NCI-H1048 (cell line): ENCODE results near the gene DNAJC1.
"Not testable (repeated sequence)": the region's sequence is repeated elsewhere in the genome, so short reads cannot be mapped to it uniquely, and the experiment has no call there.

ENCODE experiments used
- DNase-seq: peaks from one replicate; lab custom pipeline; 2025; lab: John Stamatoyannopoulos, UW

The DNAJC1 gene

DNA sequence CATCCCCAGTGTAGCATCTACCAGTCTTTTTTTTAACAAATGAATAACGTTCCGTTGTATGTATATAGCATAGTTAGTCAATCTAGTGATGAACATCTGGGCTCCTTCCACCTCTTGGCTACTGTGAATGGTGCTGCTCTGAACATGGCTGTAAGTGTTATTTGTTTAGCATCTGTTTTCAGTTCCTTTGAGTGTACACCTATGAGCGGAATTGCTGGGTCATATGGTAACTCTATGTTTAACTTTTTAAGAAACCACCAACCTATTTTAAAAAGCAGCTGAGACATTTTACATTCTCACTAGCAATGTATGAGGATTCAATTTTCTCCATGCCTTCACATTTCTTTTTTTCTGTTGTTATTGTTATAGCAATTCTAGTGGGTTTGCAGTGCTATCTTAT lies 178.2 kb downstream of the DNAJC1 start:
- DNase-seq, result no peak

GRCh38 chr10:21824409-21824808 lies 179.1 kb downstream of the DNAJC1 start:
- no peak for DNase-seq

- DNase-seq, result no peak
These were observed 179.9 kb downstream of the DNAJC1 start for GRCh38 chr10:21823617-21824016.

- DNase-seq, result not testable (repeated sequence)
These were observed 181.3 kb downstream of the DNAJC1 start for GRCh38 chr10:21822273-21822672.

DNA sequence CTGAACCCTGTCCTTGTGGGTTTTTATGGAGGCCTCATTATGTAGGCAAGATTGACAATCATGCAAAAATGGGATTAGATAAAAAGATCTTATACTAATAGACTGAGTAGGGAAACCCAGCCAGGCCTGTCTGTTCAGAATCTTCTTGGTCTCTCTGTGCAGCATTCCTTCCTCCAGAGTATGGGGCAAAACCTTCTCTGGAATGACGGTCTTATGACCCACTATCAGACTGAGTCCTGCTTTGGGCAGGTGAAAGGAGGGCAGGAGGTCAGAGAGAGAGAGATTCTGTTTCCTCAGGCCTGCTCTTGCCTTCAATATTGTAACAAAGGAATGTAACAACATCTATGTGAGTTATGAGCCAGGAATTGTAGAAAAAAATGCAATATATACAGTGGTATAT lies 182.6 kb downstream of the DNAJC1 start:
- no peak for DNase-seq

- DNase-seq, result not testable (repeated sequence)
These were observed 185.1 kb downstream of the DNAJC1 start for GRCh38 chr10:21818416-21818815.

GRCh38 chr10:21814866-21815265 lies 188.7 kb downstream of the DNAJC1 start:
- no peak for DNase-seq

DNA sequence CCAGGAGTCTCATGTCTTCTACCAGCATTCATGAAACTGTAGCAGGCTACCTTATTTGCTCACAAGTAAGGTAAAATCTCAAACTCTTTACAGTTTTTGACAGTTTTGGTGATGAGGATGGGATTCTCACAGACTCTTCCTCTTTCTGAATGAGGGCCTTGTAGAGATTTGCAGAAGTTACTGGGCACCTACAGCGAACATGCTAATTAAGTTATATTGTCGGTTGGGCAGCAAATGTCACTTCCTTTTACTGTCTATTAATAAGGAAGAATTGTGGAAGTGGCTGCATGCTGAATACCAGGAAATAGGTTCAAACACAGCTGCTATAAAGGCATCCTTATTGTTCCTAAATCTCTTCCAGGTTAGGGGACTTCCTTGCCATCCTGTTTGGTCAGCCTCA lies 189.6 kb downstream of the DNAJC1 start:
- DNase-seq, result no peak

- DNase-seq, result no peak
These were observed 192.3 kb downstream of the DNAJC1 start for GRCh38 chr10:21811245-21811585.

GRCh38 chr10:21810582-21811244 lies 192.8 kb downstream of the DNAJC1 start:
- no peak for DNase-seq

GRCh38 chr10:21808550-21808949 lies 195.0 kb downstream of the DNAJC1 start:
- no peak for DNase-seq

DNA sequence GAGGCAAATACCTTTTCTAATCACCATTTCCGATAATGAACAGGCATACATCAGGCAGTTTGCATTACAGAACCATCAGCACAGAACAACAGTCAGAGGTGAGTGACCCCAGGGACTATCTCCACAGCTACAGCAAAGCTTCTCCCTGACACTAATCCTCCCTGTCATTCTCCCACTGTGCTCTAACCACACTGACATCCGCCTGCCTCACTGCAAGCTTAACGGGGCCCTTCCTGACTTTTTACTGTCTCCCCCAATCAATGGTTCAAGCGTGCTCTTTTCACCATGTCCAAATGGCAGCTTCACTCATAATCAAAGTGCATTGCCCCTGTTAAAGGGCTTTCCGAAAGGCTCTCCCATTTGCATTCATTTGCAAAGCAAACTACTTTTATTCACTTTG lies 196.3 kb downstream of the DNAJC1 start:
- DNase-seq, result peak; percentile 5

DNA sequence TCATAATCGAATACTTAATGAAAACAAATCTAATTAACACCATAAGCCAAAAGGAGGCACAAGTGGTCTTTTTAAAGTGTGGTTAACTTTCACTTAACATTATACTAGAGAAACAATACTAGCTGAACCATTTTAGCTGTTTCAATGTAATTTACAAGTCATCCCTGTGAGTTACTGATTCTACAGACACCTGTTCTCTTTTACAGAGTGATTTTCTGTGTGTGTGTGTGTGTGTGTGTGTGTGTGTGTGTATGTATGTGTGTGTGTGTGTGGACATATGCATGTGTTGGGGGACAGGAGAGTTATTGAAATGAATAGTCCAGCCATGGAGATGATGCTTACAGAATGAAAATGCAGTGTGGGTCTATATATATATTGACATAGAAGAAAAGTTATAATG lies 200.2 kb downstream of the DNAJC1 start:
- DNase-seq, result no peak

DNA sequence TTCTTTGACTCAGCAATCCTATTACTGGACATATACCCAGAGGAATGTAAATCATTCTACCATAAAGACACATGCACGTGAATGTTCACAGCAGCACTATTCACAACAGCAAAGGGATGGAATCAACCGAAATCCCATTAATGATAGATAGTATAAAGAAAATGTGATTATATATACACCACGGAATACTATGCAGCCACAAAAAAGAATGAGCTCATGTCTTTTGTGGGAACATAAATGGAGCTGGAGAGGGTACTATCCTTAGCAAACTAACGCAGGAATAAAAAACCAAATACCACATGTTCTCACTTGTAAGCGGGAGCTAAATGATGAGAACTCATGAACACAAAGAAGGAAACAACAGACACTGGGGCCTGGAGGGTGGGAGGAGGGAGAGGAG lies 201.9 kb downstream of the DNAJC1 start:
- no peak for DNase-seq

DNA sequence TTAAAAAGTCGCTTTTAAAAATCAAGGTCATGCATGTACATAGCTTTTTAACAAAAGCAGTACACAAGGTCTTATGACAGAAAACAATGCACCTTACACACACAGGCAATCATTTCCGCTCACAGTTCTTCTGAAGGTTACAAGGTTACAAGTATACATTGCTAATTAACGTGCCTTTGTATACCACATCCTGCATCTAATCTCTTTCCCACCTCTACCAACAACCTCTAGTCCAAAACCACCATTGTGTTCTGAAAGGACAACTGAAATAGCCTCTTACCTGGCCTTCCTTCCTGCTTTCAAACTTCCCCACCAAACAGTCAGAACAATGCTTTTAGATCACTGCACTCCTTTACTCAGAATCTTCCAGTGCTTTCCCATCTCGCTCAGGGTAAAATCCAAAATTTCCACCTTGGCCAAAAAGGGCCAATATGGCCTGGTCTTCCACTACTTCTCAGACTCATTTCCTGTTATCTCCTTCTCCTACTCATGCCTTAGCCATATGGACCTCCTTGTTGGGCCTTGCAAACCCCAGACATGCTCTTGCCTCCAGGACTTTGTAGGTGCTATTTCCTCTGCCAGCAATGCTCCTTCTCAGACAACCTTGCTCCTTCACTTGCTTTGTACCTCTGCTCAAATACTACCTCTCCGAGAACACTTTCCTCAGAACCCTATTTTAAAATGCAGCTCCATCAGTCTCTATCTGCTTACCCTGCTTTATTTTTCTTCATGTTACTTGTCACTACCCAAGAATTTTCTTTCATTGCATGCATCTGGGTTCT lies 205.4 kb downstream of the DNAJC1 start:
- no peak for DNase-seq

GRCh38 chr10:21797533-21797932 lies 206.0 kb downstream of the DNAJC1 start:
- no peak for DNase-seq

GRCh38 chr10:21791276-21791675 lies 212.3 kb downstream of the DNAJC1 start:
- no peak for DNase-seq

DNA sequence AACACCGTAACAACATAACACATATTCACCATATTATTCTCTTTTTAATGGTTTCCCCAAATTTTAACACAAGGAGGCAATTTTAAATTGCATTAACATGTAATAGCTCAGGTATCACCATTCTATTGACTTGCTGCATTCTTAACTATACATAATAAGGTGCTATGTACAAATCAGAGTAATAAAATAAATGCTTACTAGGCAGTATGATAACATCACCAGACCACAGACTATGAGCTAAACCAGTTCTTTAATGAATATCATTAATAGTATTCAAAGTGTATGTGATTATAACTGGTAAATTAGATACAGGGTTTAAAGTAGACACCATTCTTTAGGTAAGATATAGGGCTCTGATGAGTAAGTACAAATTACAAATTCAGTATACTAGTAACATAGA lies 226.6 kb downstream of the DNAJC1 start:
- no peak for DNase-seq

DNA sequence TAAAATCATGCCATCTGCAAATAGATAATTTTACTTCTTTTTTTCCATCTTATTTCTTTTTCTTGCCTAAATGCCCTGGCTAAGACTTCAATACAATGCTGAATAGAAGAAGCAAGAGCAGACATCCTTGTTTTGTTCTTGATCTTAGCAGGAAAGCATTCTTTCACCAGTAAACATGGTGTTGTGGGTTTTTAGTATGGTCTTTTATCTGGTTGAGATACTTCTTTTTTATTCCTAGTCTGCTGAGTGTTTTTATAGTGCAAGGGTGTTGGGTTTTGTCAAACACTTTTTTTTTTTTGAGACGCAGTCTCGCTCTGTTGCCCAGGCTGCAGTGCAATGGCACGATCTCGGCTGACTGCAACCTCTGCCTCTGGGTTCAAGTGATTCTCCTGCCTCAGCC lies 232.3 kb downstream of the DNAJC1 start:
- DNase-seq, result no peak

DNA sequence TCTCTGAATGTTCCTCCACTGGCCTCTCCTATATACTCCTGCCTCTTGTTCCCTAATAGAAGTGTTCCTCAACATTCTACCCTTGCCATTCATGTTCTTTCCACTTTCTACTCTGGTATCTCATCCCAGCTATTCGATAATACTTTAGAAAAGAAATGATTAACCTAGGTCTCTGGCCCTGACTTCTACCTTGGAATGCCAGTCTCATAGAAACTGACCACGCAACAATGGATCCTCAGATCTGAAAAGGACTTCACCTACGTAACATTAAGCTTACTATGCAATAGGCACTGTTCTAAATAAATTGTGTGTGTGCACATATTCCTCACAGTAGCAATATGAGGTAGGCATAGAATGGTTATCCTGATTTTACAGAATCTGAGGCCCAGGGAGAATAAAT lies 234.5 kb downstream of the DNAJC1 start:
- DNase-seq, result no peak

- DNase-seq, result no peak
These were observed 238.9 kb downstream of the DNAJC1 start for GRCh38 chr10:21764466-21765189.

DNA sequence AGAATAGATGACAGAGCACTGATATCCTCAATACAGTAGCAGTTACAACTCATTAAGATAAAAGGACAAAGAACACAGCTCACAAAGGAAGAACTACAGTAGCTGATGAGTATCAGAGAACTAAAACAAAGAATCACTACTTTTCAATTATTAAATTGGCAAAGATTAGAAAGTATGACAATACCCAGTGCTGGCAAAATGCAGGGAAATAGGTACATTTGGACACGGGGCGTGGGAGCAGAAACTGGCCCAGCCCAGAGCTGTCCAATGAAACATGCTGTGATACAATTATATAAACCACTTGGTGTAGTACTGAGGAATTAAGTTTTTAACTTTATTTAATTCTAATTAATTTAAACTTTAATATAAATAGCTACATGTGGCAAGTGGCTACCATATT lies 243.2 kb downstream of the DNAJC1 start:
- no peak for DNase-seq

GRCh38 chr10:21759232-21759631 lies 244.3 kb downstream of the DNAJC1 start:
- no peak for DNase-seq
